CD4-positive, alpha-beta T cell (primary cell): ENCODE measurements around the gene SLC2A2. TPM values are rescaled to one million over a fixed set of nuclear protein-coding genes. Genes with fewer than 3 reads are reported as not detected.

Source experiments
- ATAC-seq: fragments of 200-7000 bp; cut with Tn5 transposase; one replicate; pipeline ENCODE4 v1.10.0; 2022; ENCODE audit warnings: mild to moderate bottlenecking; ENCODE audit not compliant: poor library complexity
- CTCF ChIA-PET: fragments of 350-600 bp; sonication (Branson Sonifier 250); formaldehyde crosslinking; loops from one replicate; lab custom pipeline; 2021; ENCODE audit warnings: antibody characterized with exemption, inconsistent platforms; lab: Charles Lee
- POLR2A ChIA-PET: fragments of 350-600 bp; sonication (Branson Sonifier 250); formaldehyde crosslinking; loops from one replicate; lab custom pipeline; 2021; ENCODE audit warnings: antibody characterized with exemption, inconsistent platforms; lab: Charles Lee
- DNase-seq, 14 experiments: peaks; one replicate each; pipeline ENCODE4 v3.0.0-alpha.2; 2013 to 2020; ENCODE audit warnings: mixed read lengths in 2 of 14
- H3K27ac ChIP-seq, 2 donors: one replicate each; pipeline versions ENCODE4 v1.5.1 to v1.7.0; 2013; ENCODE audit warnings: low read length in 2 of 2, low read depth in 1 of 2, mild to moderate bottlenecking in 1 of 2
- H3K27me3 ChIP-seq, 2 experiments: 1 replicate in 1 of 2; 2 replicates in 1 of 2; pipeline versions ENCODE4 v1.6.1 to v1.7.0; 2013; ENCODE audit warnings: low read length in 2 of 2, control low read depth in 1 of 2, mild to moderate bottlenecking in 1 of 2, moderate library complexity in 1 of 2; ENCODE audit not compliant: insufficient read depth in 2 of 2, control insufficient read depth in 1 of 2
- H3K36me3 ChIP-seq: one replicate; pipeline ENCODE4 v1.6.1; 2013; ENCODE audit warnings: low read length, control low read depth; ENCODE audit not compliant: insufficient read depth
- H3K4me1 ChIP-seq: one replicate; pipeline ENCODE4 v1.6.1; 2013; ENCODE audit warnings: low read length, control low read depth; ENCODE audit not compliant: insufficient read depth
- H3K4me3 ChIP-seq: one replicate; pipeline ENCODE4 v1.5.1; 2013; ENCODE audit warnings: mild to moderate bottlenecking, low read length, moderate library complexity
- H3K9me3 ChIP-seq, 2 experiments: 1 replicate in 1 of 2; 2 replicates in 1 of 2; pipeline versions ENCODE4 v1.6.1 to v1.7.0; 2013; ENCODE audit warnings: low read length in 2 of 2, mild to moderate bottlenecking in 2 of 2, control low read depth in 1 of 2, moderate library complexity in 1 of 2; ENCODE audit not compliant: control insufficient read depth in 1 of 2, insufficient read depth in 1 of 2
- H3K27ac Mint-ChIP-seq: one replicate; pipeline ENCODE4 v1.8.0; 2020; ENCODE audit warnings: mixed read lengths
- H3K27me3 Mint-ChIP-seq: one replicate; pipeline ENCODE4 v1.8.0; 2021; ENCODE audit warnings: mixed read lengths
- H3K36me3 Mint-ChIP-seq: one replicate; pipeline ENCODE4 v1.8.0; 2021; ENCODE audit warnings: low read depth, mixed read lengths
- H3K4me1 Mint-ChIP-seq: one replicate; pipeline ENCODE4 v1.8.0; 2021; ENCODE audit warnings: low read depth, mixed read lengths
- H3K4me3 Mint-ChIP-seq: one replicate; pipeline ENCODE4 v1.8.0; 2020; ENCODE audit warnings: mild to moderate bottlenecking, mixed read lengths
- H3K9me3 Mint-ChIP-seq: one replicate; pipeline ENCODE4 v1.8.0; 2020; ENCODE audit warnings: mixed read lengths
- intact Hi-C, 2 experiments: fragments of 100-400 bp; cut with DNase I in 1 of 2; cut with micrococcal nuclease in 1 of 2; formaldehyde crosslinking; loops; one replicate each; pipeline versions ENCODE4 v1.15.1 to v1.9.0; 2023 to 2025; cut with DNase I, micrococcal nuclease
- total RNA-seq, 174 experiments: library from RNA in 2 of 174; stranded (reverse) in 2 of 174; gene quantifications; one replicate each; pipeline ENCODE4 v1.2.3 and lab custom pipeline; 2021 to 2026
- TF ChIP-seq, protein P1 (sequence below): fragments of 200-600 bp; IDR thresholded peaks from one replicate; pipeline ENCODE4 v1.8.0; 2022; ENCODE audit warnings: antibody characterized with exemption, mild to moderate bottlenecking

The SLC2A2 gene
- total RNA-seq, 2 experiments from 2014 or later = not detected

- POLR2A ChIA-PET = no interaction called here
Measured at GRCh38 chr3:170967126-170967525, 59.4 kb downstream of the SLC2A2 start.

DNA sequence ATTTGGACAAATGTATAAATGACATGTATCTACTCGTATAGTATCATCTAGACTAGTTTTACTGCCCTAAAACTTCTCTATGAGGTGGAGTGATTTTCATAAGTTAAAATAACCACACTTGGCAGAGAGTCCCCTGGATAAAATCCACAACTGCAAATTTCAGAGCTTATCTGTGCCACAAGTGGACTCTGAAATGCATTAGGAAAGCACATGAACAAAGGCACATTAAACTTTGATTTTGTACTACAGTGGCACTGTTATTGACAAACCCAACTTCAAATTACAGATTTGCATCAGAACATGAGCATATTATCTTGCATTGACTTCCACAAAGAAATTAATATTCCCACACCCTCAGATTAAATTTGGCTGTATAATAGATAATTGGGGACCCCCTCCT lies 60.0 kb downstream of the SLC2A2 start:
- Histone ChIP-seq H3K9me3 (no peaks in the 10 kb centered on the region), H3K27me3 (no peaks in the 10 kb centered on the region), H3K36me3 (no peaks in the 10 kb centered on the region), H3K4me3 (no peak overlapping the region), H3K4me1 (no peaks in the 10 kb centered on the region), H3K27ac (no peak overlapping the region)
- Mint-ChIP-seq H3K4me1 (no peaks in the 10 kb centered on the region), H3K9me3 (no peaks in the 10 kb centered on the region), H3K27ac (no peak overlapping the region), H3K36me3 (no peaks in the 10 kb centered on the region), H3K4me3 (no peak overlapping the region), H3K27me3 (peaks cover 5% of the 10 kb centered on the region)
- intact Hi-C loops = loop anchor here (10.0 kb wide), 1 partner anchor 1508 kb away; no protein-coding TSS in a partner anchor
- no peak for DNase-seq
- ChIA-PET POLR2A (no interaction called here), CTCF (interaction anchor here (1.5 to 2.0 kb wide), 2 partner anchors 9 to 1375 kb away, joined by 3 to 5 read pairs; no protein-coding TSS in a partner anchor)
- ATAC-seq = no peak
- TF ChIP-seq, protein P1, sequence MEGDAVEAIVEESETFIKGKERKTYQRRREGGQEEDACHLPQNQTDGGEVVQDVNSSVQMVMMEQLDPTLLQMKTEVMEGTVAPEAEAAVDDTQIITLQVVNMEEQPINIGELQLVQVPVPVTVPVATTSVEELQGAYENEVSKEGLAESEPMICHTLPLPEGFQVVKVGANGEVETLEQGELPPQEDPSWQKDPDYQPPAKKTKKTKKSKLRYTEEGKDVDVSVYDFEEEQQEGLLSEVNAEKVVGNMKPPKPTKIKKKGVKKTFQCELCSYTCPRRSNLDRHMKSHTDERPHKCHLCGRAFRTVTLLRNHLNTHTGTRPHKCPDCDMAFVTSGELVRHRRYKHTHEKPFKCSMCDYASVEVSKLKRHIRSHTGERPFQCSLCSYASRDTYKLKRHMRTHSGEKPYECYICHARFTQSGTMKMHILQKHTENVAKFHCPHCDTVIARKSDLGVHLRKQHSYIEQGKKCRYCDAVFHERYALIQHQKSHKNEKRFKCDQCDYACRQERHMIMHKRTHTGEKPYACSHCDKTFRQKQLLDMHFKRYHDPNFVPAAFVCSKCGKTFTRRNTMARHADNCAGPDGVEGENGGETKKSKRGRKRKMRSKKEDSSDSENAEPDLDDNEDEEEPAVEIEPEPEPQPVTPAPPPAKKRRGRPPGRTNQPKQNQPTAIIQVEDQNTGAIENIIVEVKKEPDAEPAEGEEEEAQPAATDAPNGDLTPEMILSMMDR = no peak

More at GRCh38 chr3:170967126-170967525, 59.4 kb downstream of the SLC2A2 start:
- H3K36me3 Mint-ChIP-seq = no peaks in the 10 kb centered on the region
- TF ChIP-seq, protein P1 = no peak
- no peak for ATAC-seq
- H3K4me3 Mint-ChIP-seq = no peak overlapping the region
- no peak for DNase-seq
- H3K27ac Mint-ChIP-seq = no peak overlapping the region
- Histone ChIP-seq H3K9me3 (no peaks in the 10 kb centered on the region), H3K27me3 (no peaks in the 10 kb centered on the region), H3K27ac (no peak overlapping the region), H3K4me1 (no peaks in the 10 kb centered on the region), H3K36me3 (no peaks in the 10 kb centered on the region), H3K4me3 (no peak overlapping the region)
- no peaks in the 10 kb centered on the region for H3K9me3 Mint-ChIP-seq
- CTCF ChIA-PET = no interaction called here
- intact Hi-C loops = loop anchor here (10.0 kb wide), 1 partner anchor 1508 kb away; no protein-coding TSS in a partner anchor
- no peaks in the 10 kb centered on the region for H3K4me1 Mint-ChIP-seq
- H3K27me3 Mint-ChIP-seq = peaks cover under 1% of the 10 kb centered on the region

DNA sequence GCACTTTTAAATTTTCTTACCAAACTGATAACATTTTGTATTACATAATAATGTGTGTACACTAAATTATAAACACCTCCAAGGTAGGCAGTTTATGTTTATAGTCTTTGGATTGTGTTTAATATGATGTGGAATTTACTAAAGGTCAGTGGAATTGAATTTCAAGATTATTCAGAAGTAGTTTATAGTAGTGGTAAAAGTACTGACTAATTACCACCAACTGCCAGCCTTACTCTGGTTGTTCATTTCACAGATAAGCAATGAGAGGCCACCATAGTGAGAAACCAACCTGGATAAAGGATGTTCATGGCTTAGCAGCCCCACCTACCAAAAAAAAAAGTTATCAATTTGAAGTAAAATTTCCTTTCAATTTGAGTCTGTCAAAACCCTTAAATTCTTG lies 64.1 kb downstream of the SLC2A2 start:
- ChIA-PET CTCF (interaction anchor here (1.5 to 1.7 kb wide), 2 partner anchors 10 to 810 kb away, joined by 3 to 8 read pairs; no protein-coding TSS in a partner anchor), POLR2A (no interaction called here)
- DNase-seq (no peak), ATAC-seq (no peak)
- H3K36me3 ChIP-seq = no peaks in the 10 kb centered on the region
- H3K27ac ChIP-seq = no peak overlapping the region
- no peaks in the 10 kb centered on the region for H3K9me3 Mint-ChIP-seq
- no peaks in the 10 kb centered on the region for H3K9me3 ChIP-seq
- H3K4me3 ChIP-seq = no peak overlapping the region
- intact Hi-C loops = loop anchor here (10.0 kb wide), 1 partner anchor 1512 kb away; no protein-coding TSS in a partner anchor
- no peaks in the 10 kb centered on the region for H3K4me1 Mint-ChIP-seq
- no peak overlapping the region for H3K27ac Mint-ChIP-seq
- no peaks in the 10 kb centered on the region for H3K27me3 ChIP-seq
- H3K27me3 Mint-ChIP-seq = peaks cover 5% of the 10 kb centered on the region
- TF ChIP-seq, protein P1 = no peak
- no peaks in the 10 kb centered on the region for H3K4me1 ChIP-seq
- H3K36me3 Mint-ChIP-seq = no peaks in the 10 kb centered on the region
- no peak overlapping the region for H3K4me3 Mint-ChIP-seq
